ENCODE data around the gene TMEM37. TPM values are rescaled to one million over a fixed set of nuclear protein-coding genes. Genes with fewer than 3 reads are reported as not detected.

Gene TMEM37
- total and polyA plus RNA-seq, 2 of the 8 experiments (the other 6 are each of a cell fraction or from before 2014, with no cell fraction given) = 11.0 to 16.2 TPM

- TF ChIP-seq TCF12 (IDR thresholded peaks at IDR 0.05; ENCODE audit: low read depth, low read length) = no peak
- no peak for TF ChIP-seq TAF1 (IDR thresholded peaks at IDR 0.05; ENCODE audit: low read depth, low read length)
- TF ChIP-seq ATF2 (IDR thresholded peaks at IDR 0.05; ENCODE audit: low read length) = no peak
Measured at GRCh38 chr2:119407430-119408220, 24.0 kb upstream of the TMEM37 start (continued).
